Panc1 (cell line): Measurements from ENCODE around the gene FAM89A. TPM values are rescaled to one million over a fixed set of nuclear protein-coding genes. Genes with fewer than 3 reads are reported as not detected.

Experiments
- ATAC-seq: fragments of 200-7000 bp; cut with Tn5 transposase; 2 replicates; pipeline ENCODE4 v1.9.1; 2020; ENCODE audit warnings: mild to moderate bottlenecking, moderate library complexity
- BruUV-seq: library from RNA; stranded (reverse); fragments of 400-500 nt; replicated peaks from 2 replicates; lab custom pipeline; 2021; lab: Mats Ljungman, UMichigan
- CTCF ChIA-PET: fragments of 300-600 bp; sonication (Branson Sonifier 250); formaldehyde crosslinking; loops from one replicate; lab custom pipeline; 2022; ENCODE audit warnings: antibody characterized with exemption; lab: Charles Lee
- POLR2A ChIA-PET: fragments of 300-600 bp; sonication (Branson Sonifier 250); formaldehyde crosslinking; loops from one replicate; lab custom pipeline; 2022; ENCODE audit warnings: antibody characterized with exemption; lab: Charles Lee
- DNase-seq: peaks from one replicate; pipeline ENCODE4 v3.0.0-alpha.2; 2010; ENCODE audit warnings: low read depth, low spot score
- H3K27ac ChIP-seq: 2 replicates; pipeline ENCODE4 v1.5.1; 2011; ENCODE audit warnings: mild to moderate bottlenecking, low read length, inconsistent platforms
- H3K27me3 ChIP-seq: fragments of 200-500 bp; sonication (Bioruptor generic); 2 replicates; pipeline ENCODE4 v1.6.0; 2014; ENCODE audit warnings: low read length, inconsistent platforms; ENCODE audit not compliant: control insufficient read depth, insufficient read depth
- H3K36me3 ChIP-seq: fragments of 200-500 bp; sonication (Bioruptor generic); 2 replicates; pipeline ENCODE4 v1.5.1; 2014; ENCODE audit warnings: inconsistent platforms, mild to moderate bottlenecking, low read length, moderate library complexity; ENCODE audit not compliant: control insufficient read depth, insufficient read depth
- H3K4me1 ChIP-seq: 2 replicates; pipeline ENCODE4 v1.5.1; 2011; ENCODE audit warnings: inconsistent platforms, mild to moderate bottlenecking, low read length, moderate library complexity; ENCODE audit not compliant: control insufficient read depth, insufficient read depth
- H3K4me3 ChIP-seq, 2 experiments: 2 replicates each; pipeline ENCODE4 v1.5.1; 2011 to 2012; ENCODE audit warnings: low read depth in 2 of 2, low read length in 2 of 2, mild to moderate bottlenecking in 2 of 2, inconsistent platforms in 1 of 2, moderate library complexity in 1 of 2
- H3K9me3 ChIP-seq: fragments of 200-500 bp; sonication (Bioruptor generic); 2 replicates; pipeline ENCODE4 v1.5.1; 2014; ENCODE audit warnings: low read depth, mild to moderate bottlenecking, inconsistent platforms, low read length, moderate library complexity; ENCODE audit not compliant: control insufficient read depth, insufficient read depth
- CTCF ChIP-seq: fragments of 450-650 bp; IDR thresholded peaks from 2 replicates; pipeline ENCODE4 v1.5.1; 2017; ENCODE audit warnings: mild to moderate bottlenecking
- POLR2AphosphoS5 ChIP-seq: IDR thresholded peaks from 2 replicates; pipeline ENCODE4 v1.6.1; 2012; ENCODE audit warnings: mild to moderate bottlenecking, low read depth, low read length, moderate library complexity
- REST ChIP-seq, 2 experiments: IDR thresholded peaks; 2 replicates each; pipeline ENCODE4 v1.6.1; 2011 to 2012; ENCODE audit warnings: low read depth in 2 of 2, control low read depth in 1 of 2, low read length in 1 of 2, mild to moderate bottlenecking in 1 of 2, moderate library complexity in 1 of 2; ENCODE audit not compliant: insufficient read depth in 1 of 2
- SIN3A ChIP-seq: IDR thresholded peaks from 2 replicates; pipeline ENCODE4 v1.6.1; 2012; ENCODE audit warnings: low read depth, mild to moderate bottlenecking, low read length, moderate library complexity, borderline replicate concordance; ENCODE audit not compliant: insufficient read depth
- TCF7L2 ChIP-seq: IDR thresholded peaks from 2 replicates; pipeline ENCODE4 v1.6.1; 2011; ENCODE audit warnings: mild to moderate bottlenecking, low read depth, low read length, inconsistent platforms
- in situ Hi-C: cut with HindIII; loops from 2 replicates; pipeline ENCODE4 v1.10.0; 2016; ENCODE audit warnings: low sequenced_read_pairs, low pct_unique_long_range_greater_than_20kb
- intact Hi-C: fragments of 100-400 bp; cut with micrococcal nuclease; formaldehyde crosslinking; loops from one replicate; pipeline ENCODE4 v1.10.0; 2022; ENCODE audit not compliant: unreplicated experiment
- total RNA-seq: library from RNA; stranded (reverse); gene quantifications from one replicate; pipeline ENCODE4 v1.2.1, GENCODE V29; 2021; ENCODE audit not compliant: unreplicated experiment

The FAM89A gene
- total RNA-seq, 1 experiment from 2014 or later, result 2.2 TPM

- ChIA-PET POLR2A (no interaction called here), CTCF (no interaction called here)
- ATAC-seq, result no peak
- no peak overlapping the region for H3K27ac ChIP-seq
- no peaks in the 10 kb centered on the region for H3K36me3 ChIP-seq
- DNase-seq, result no peak
- no peak for TF ChIP-seq TCF7L2
- TF ChIP-seq REST (IDR thresholded peaks at IDR 0.05; ENCODE audit: insufficient read depth in 1 of 2, low read depth in 2 of 2, low read length in 1 of 2), result no peak
- TF ChIP-seq CTCF, result no peak
- no peak for TF ChIP-seq POLR2AphosphoS5
- no peak for TF ChIP-seq SIN3A
- no peaks in the 10 kb centered on the region for H3K27me3 ChIP-seq
- H3K4me3 ChIP-seq, result no peak overlapping the region
- H3K4me1 ChIP-seq, result no peaks in the 10 kb centered on the region
- BruUV-seq, result no TSS peak
- in situ Hi-C loops (no loop called here), intact Hi-C loops (no loop called here)
- no peaks in the 10 kb centered on the region for H3K9me3 ChIP-seq
These were observed 18.5 kb downstream of the FAM89A start for GRCh38 chr1:231021540-231022031.

GRCh38 chr1:231020816-231021215 lies 19.2 kb downstream of the FAM89A start:
- TF ChIP-seq POLR2AphosphoS5 (no peak), REST (IDR thresholded peaks at IDR 0.05; ENCODE audit: insufficient read depth in 1 of 2, low read depth in 2 of 2, low read length in 1 of 2) (no peak), SIN3A (no peak), TCF7L2 (no peak), CTCF (no peak)

More at GRCh38 chr1:231020816-231021215, 19.2 kb downstream of the FAM89A start:
- in situ Hi-C loops, result no loop called here
- ChIA-PET CTCF (no interaction called here), POLR2A (no interaction called here)
- no peaks in the 10 kb centered on the region for H3K4me1 ChIP-seq
- DNase-seq (no peak), ATAC-seq (no peak)
- H3K27me3 ChIP-seq, result no peaks in the 10 kb centered on the region
- intact Hi-C loops, result no loop called here
- H3K27ac ChIP-seq, result no peak overlapping the region
- H3K36me3 ChIP-seq, result no peaks in the 10 kb centered on the region
- no peaks in the 10 kb centered on the region for H3K9me3 ChIP-seq
- no TSS peak for BruUV-seq
- no peak overlapping the region for H3K4me3 ChIP-seq
